ENCODE results near the gene PBX2.
"Not testable (repeated sequence)": the region's sequence is repeated elsewhere in the genome, so short reads cannot be mapped to it uniquely, and the experiment has no call there.

GRCh38 chr6:32144238-32144637 lies 45.8 kb downstream of the PBX2 start:
- not testable (repeated sequence) for TF ChIP-seq POLR2AphosphoS5 (IDR thresholded peaks at IDR 0.05; ENCODE audit: low read depth, low read length); POLR2A (IDR thresholded peaks at IDR 0.05; ENCODE audit: low read depth, low read length); TAF1 (IDR thresholded peaks at IDR 0.05; ENCODE audit: borderline replicate concordance, low read depth, low read length)
